Testis (tissue), 3 donors: ENCODE measurements around the gene PEA15. TPM values are rescaled to one million over a fixed set of nuclear protein-coding genes. Genes with fewer than 3 reads are reported as not detected.

Experiments used
- DNase-seq: peaks from one replicate; pipeline ENCODE4 v3.0.0-alpha.2; 2019
- H3K27ac ChIP-seq, 2 donors: fragments of 200-600 bp; sonication (generic); one replicate each; pipeline ENCODE4 v1.5.1; 2019
- H3K27me3 ChIP-seq: fragments of 200-600 bp; sonication (generic); one replicate; pipeline ENCODE4 v1.5.1; 2019
- H3K36me3 ChIP-seq: fragments of 200-600 bp; sonication (generic); one replicate; pipeline ENCODE4 v1.5.1; 2017; ENCODE audit warnings: low read depth; ENCODE audit errors: missing control alignments
- H3K4me1 ChIP-seq: fragments of 200-600 bp; sonication (generic); one replicate; pipeline ENCODE4 v1.5.1; 2019
- H3K4me3 ChIP-seq, 2 donors: fragments of 200-600 bp; sonication (generic); one replicate each; pipeline ENCODE4 v1.5.1; 2017 to 2019
- H3K9me3 ChIP-seq: fragments of 200-600 bp; sonication (generic); one replicate; pipeline ENCODE4 v1.5.1; 2017
- POLR2A ChIP-seq: fragments of 450-650 bp; IDR thresholded peaks from one replicate; pipeline ENCODE4 v1.6.1; 2017; ENCODE audit warnings: antibody characterized with exemption, mild to moderate bottlenecking, moderate library complexity
- WGBS, 2 donors: methylation state at CpG; one replicate each; pipeline ENCODE4 v1.1.5; 2018; 5-methylcytosine and 5-hydroxymethylcytosine counted together
- intact Hi-C: fragments of 100-400 bp; cut with DNase I; formaldehyde crosslinking; loops from one replicate; pipeline ENCODE4 v1.15.1; 2023; ENCODE audit warnings: low total_unique reads
- polyA plus RNA-seq: library from polyadenylated mRNA; stranded (reverse); fragments of 350-450 nt; fragmentation: Illumina TruSeq; extraction: RNeasy Lipid Tissue Mini Kit (QIAGEN cat#74804); gene quantifications from one replicate; pipeline ENCODE4 v1.2.3, GENCODE V29; 2014; ENCODE audit warnings: low read depth, low replicate concordance; ENCODE audit not compliant: insufficient read depth
- total RNA-seq, 2 donors: library from RNA; depleted of rRNA; stranded (reverse); fragments of >200 nt; gene quantifications; one replicate each; pipeline ENCODE4 v1.2.3, GENCODE V29; 2016
- TF ChIP-seq, protein P1 (sequence below), 3 experiments: fragments of 450-650 bp in 2 of 3; fragments of 200-600 bp in 1 of 3; sonication (generic) in 1 of 3; IDR thresholded peaks; one replicate each; pipeline ENCODE4 v1.5.1; 2016 to 2019; ENCODE audit warnings: antibody characterized with exemption in 3 of 3, mild to moderate bottlenecking in 2 of 3, moderate library complexity in 1 of 3

The PEA15 gene
- total and polyA plus RNA-seq, 3 donors from 2014 or later: 168 to 421 (median 229) TPM

DNA sequence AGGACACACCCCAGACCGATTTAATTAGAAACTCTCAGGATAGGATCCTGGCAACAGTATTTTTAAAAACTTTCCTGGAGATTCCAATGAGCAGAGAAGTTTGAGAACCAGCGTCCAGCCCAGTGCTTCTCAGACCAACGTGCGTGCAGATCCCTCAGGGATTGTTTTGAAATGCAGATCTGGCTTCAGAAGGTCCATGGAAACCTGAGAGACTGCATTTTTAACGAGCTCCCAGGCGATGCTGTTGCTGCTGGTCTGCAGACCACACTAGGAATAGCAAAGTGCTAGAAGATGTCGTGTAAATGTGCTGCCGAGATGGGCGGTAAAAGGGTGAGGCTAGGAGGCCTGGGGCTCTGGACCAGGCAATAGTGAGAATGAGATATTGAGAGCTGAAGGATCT lies 33.2 kb upstream of the PEA15 start:
- Histone ChIP-seq H3K9me3 (no peaks in the 10 kb centered on the region), H3K27ac (no peak overlapping the region), H3K36me3 (no peaks in the 10 kb centered on the region), H3K27me3 (no peaks in the 10 kb centered on the region), H3K4me1 (peaks cover 7% of the 10 kb centered on the region), H3K4me3 (no peak overlapping the region)
- TF ChIP-seq, protein P1, sequence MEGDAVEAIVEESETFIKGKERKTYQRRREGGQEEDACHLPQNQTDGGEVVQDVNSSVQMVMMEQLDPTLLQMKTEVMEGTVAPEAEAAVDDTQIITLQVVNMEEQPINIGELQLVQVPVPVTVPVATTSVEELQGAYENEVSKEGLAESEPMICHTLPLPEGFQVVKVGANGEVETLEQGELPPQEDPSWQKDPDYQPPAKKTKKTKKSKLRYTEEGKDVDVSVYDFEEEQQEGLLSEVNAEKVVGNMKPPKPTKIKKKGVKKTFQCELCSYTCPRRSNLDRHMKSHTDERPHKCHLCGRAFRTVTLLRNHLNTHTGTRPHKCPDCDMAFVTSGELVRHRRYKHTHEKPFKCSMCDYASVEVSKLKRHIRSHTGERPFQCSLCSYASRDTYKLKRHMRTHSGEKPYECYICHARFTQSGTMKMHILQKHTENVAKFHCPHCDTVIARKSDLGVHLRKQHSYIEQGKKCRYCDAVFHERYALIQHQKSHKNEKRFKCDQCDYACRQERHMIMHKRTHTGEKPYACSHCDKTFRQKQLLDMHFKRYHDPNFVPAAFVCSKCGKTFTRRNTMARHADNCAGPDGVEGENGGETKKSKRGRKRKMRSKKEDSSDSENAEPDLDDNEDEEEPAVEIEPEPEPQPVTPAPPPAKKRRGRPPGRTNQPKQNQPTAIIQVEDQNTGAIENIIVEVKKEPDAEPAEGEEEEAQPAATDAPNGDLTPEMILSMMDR (IDR thresholded peaks at IDR 0.05): no peak
- TF ChIP-seq POLR2A: no peak
- intact Hi-C loops: no loop called here
- no peak for DNase-seq
- 67 to 80% methylated on average over 9 of the region's 9 CpGs for WGBS, 2 donors

DNA sequence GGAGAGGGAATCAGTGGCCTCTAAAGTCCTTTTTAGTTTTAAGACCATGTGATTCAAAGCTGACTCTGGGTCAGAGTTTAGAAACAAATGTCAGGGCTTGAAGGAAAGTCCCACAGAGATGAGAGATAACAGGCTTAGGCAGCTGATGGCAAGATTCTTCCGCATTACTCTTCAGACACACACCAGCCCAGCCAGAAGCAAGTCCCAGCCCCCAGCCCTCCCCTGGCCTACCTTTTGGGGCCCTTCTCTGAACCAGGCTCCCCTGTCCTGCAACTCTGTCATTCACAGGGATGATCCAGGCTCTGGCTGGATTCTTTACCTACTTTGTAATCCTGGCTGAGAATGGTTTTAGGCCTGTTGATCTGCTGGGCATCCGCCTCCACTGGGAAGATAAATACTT lies 28.0 kb upstream of the PEA15 start:
- no peak for TF ChIP-seq POLR2A
- TF ChIP-seq, protein P1 (IDR thresholded peaks at IDR 0.05): no peak
- intact Hi-C loops: no loop called here
- Histone ChIP-seq H3K27me3 (no peaks in the 10 kb centered on the region), H3K9me3 (no peaks in the 10 kb centered on the region), H3K36me3 (no peaks in the 10 kb centered on the region), H3K4me3 (no peak overlapping the region), H3K27ac (no peak overlapping the region), H3K4me1 (peaks cover 7% of the 10 kb centered on the region)
- no peak for DNase-seq
- WGBS, 2 donors: 84 to 92% methylated on average over 2 of the region's 2 CpGs

DNA sequence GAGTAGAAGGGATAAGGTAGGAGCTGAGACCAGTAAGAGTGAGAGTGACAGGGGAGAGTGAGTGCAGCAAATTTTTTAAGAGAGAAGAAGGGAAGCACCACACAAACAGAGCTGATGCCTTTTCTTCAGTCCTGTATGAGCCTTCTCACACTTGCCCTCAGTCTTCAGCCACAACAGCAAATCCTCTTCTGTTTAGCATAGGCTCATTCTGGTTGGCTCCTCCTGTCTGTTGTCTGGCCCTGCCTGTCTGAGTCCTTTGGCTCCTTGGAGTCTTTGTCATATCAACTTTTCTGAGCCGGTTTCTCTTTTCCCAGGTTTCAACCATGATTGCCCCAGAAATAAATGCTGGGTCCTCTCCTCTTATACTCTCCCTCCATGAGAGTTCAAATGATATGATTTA lies 27.5 kb upstream of the PEA15 start:
- DNase-seq: no peak
- Histone ChIP-seq H3K27me3 (no peaks in the 10 kb centered on the region), H3K36me3 (no peaks in the 10 kb centered on the region), H3K9me3 (no peaks in the 10 kb centered on the region), H3K4me1 (peaks cover 7% of the 10 kb centered on the region), H3K27ac (no peak overlapping the region), H3K4me3 (no peak overlapping the region)
- WGBS, 2 donors: 83 to 84% methylated on average over 1 of the region's 1 CpG
- TF ChIP-seq, protein P1 (IDR thresholded peaks at IDR 0.05): no peak
- no peak for TF ChIP-seq POLR2A
- intact Hi-C loops: no loop called here

DNA sequence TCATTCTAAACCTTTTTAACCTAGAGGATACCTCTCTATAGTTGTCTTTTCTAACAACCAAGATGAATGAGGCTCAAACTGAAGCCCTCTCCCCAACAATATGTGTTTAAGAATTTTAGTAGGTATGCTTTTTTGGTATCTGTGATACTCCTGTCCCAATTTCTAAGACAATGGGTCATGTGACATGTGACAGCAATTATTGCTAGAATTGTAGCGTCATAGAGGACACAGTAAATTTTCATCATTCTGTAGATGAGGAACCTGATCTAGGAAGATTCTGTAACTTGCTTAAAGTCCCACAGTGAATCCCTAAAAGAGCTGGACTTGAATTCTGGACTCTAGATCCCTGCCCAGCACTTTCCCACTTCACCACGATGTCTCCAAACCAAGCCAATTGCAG lies 26.5 kb upstream of the PEA15 start:
- Histone ChIP-seq H3K4me3 (no peak overlapping the region), H3K36me3 (no peaks in the 10 kb centered on the region), H3K4me1 (peaks cover 7% of the 10 kb centered on the region), H3K27me3 (no peaks in the 10 kb centered on the region), H3K9me3 (no peaks in the 10 kb centered on the region), H3K27ac (no peak overlapping the region)
- 89 to 100% methylated on average over 2 of the region's 2 CpGs for WGBS, 2 donors
- TF ChIP-seq, protein P1 (IDR thresholded peaks at IDR 0.05): no peak
- no peak for TF ChIP-seq POLR2A
- intact Hi-C loops: no loop called here
- no peak for DNase-seq

DNA sequence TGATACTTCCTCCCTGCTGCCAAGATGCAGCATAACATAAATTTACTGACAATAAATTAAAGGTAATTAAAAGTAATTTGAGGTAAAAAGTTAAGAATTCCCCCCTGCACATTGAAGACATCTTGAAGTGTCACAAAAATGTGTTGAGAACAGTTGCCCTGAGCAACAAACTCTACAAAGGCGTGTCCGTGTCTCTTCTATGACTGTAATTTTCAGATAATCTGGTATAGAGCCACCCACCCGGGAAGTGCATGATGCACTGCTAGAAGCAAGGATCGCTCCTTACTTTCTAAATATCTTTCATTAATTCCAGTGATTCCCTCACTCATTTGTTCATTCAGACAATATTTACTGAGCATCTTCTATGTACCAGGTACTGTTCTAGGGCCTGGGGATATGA lies 25.8 kb upstream of the PEA15 start:
- Histone ChIP-seq H3K27ac (no peak overlapping the region), H3K4me3 (no peak overlapping the region), H3K27me3 (no peaks in the 10 kb centered on the region), H3K9me3 (no peaks in the 10 kb centered on the region), H3K36me3 (no peaks in the 10 kb centered on the region), H3K4me1 (peaks cover 7% of the 10 kb centered on the region)
- intact Hi-C loops: no loop called here
- 95 to 96% methylated on average over 4 of the region's 4 CpGs for WGBS, 2 donors
- no peak for DNase-seq
- TF ChIP-seq, protein P1 (IDR thresholded peaks at IDR 0.05): no peak
- TF ChIP-seq POLR2A: no peak
